GM21723 (cell line): ENCODE measurements around the gene AXIN1.

Experiments used
- ATAC-seq: cut with Tn5 transposase; IDR thresholded peaks from one replicate; pipeline ENCODE4 v1.9.1; 2021; ENCODE audit warnings: mild to moderate bottlenecking, moderate library complexity; ENCODE audit not compliant: unreplicated experiment

Gene AXIN1

GRCh38 chr16:283033-283805 lies 69.3 kb downstream of the AXIN1 start, which contains the start of gene PDIA2:
TSS of gene PDIA2 (plus strand) at chr16:283164. CDS start at chr16:283170, 6 bp downstream.
- ATAC-seq, result no peak

GRCh38 chr16:282491-282890 lies 70.0 kb downstream of the AXIN1 start:
- ATAC-seq, result no peak

GRCh38 chr16:281660-282255 lies 70.8 kb downstream of the AXIN1 start:
- ATAC-seq, result no peak

GRCh38 chr16:280991-281659 lies 71.4 kb downstream of the AXIN1 start:
- no peak for ATAC-seq

GRCh38 chr16:280552-280951 lies 72.0 kb downstream of the AXIN1 start, which contains the start of gene ARHGDIG:
TSS of gene ARHGDIG (plus strand) at chr16:280591. CDS start at chr16:280681, 90 bp downstream.
- ATAC-seq, result no peak

GRCh38 chr16:280005-280460 lies 72.5 kb downstream of the AXIN1 start:
- no peak for ATAC-seq

- no peak for ATAC-seq
These were observed 73.0 kb downstream of the AXIN1 start for GRCh38 chr16:279531-279930.

- no peak for ATAC-seq
These were observed 73.6 kb downstream of the AXIN1 start for GRCh38 chr16:278863-279366.

- ATAC-seq, result no peak
These were observed 76.0 kb downstream of the AXIN1 start for GRCh38 chr16:276426-277077.

- no peak for ATAC-seq
These were observed 76.7 kb downstream of the AXIN1 start, which contains the start of gene RGS11 for GRCh38 chr16:275786-276232. TSS of gene RGS11 (minus strand) at chr16:275944. CDS start at chr16:275911, 33 bp downstream.

- no peak for ATAC-seq
These were observed 77.4 kb downstream of the AXIN1 start for GRCh38 chr16:275041-275641.

GRCh38 chr16:273547-274421 lies 78.7 kb downstream of the AXIN1 start:
- no peak for ATAC-seq

- no peak for ATAC-seq
These were observed 79.6 kb downstream of the AXIN1 start for GRCh38 chr16:272633-273546.

- no peak for ATAC-seq
These were observed 81.9 kb downstream of the AXIN1 start for GRCh38 chr16:270381-271255.

- ATAC-seq, result no peak
These were observed 83.3 kb downstream of the AXIN1 start for GRCh38 chr16:269061-269796.

GRCh38 chr16:268141-269053 lies 84.1 kb downstream of the AXIN1 start:
- ATAC-seq, result no peak
